Central memory CD8-positive, alpha-beta T cell (primary cell): Measurements from ENCODE around the gene PHOX2A.

ENCODE experiments used
- ATAC-seq: fragments of 150-1000 bp; cut with Tn5 transposase; replicated peaks from 2 replicates; pipeline ENCODE4 v1.10.0; 2022; ENCODE audit warnings: mild to moderate bottlenecking, moderate FRiP score, moderate number of reproducible peaks; ENCODE audit not compliant: poor library complexity, severe bottlenecking; ENCODE audit errors: extremely low read depth
- DNase-seq, 2 donors: peaks; one replicate each; pipeline ENCODE4 v3.0.0; 2021; ENCODE audit warnings: low spot score in 2 of 2
- H3K27ac Mint-ChIP-seq: one replicate; pipeline ENCODE4 v1.8.0; 2022; ENCODE audit warnings: low read depth, mild to moderate bottlenecking, moderate library complexity, mixed read lengths
- H3K27me3 Mint-ChIP-seq: one replicate; pipeline ENCODE4 v1.8.0; 2022; ENCODE audit warnings: mixed read lengths
- H3K36me3 Mint-ChIP-seq: one replicate; pipeline ENCODE4 v1.8.0; 2022; ENCODE audit warnings: mild to moderate bottlenecking, moderate library complexity, mixed read lengths; ENCODE audit not compliant: insufficient read depth
- H3K4me1 Mint-ChIP-seq: one replicate; pipeline ENCODE4 v1.8.0; 2022; ENCODE audit warnings: mixed read lengths
- H3K4me3 Mint-ChIP-seq: one replicate; pipeline ENCODE4 v1.8.0; 2022; ENCODE audit warnings: mild to moderate bottlenecking, moderate library complexity, mixed read lengths
- H3K9me3 Mint-ChIP-seq: one replicate; pipeline ENCODE4 v1.8.0; 2022; ENCODE audit warnings: mixed read lengths

The PHOX2A gene

GRCh38 chr11:72244361-72245262 lies 636 bp upstream of the PHOX2A start:
- no peak overlapping the region for H3K27ac Mint-ChIP-seq
- no peaks in the 10 kb centered on the region for H3K9me3 Mint-ChIP-seq
- no peak overlapping the region for H3K4me3 Mint-ChIP-seq
- H3K36me3 Mint-ChIP-seq, result peaks cover 2% of the 10 kb centered on the region
- no peak for ATAC-seq
- peaks cover 41% of the 10 kb centered on the region for H3K27me3 Mint-ChIP-seq
- H3K4me1 Mint-ChIP-seq, result peaks cover 16% of the 10 kb centered on the region
- no peak for DNase-seq

DNA sequence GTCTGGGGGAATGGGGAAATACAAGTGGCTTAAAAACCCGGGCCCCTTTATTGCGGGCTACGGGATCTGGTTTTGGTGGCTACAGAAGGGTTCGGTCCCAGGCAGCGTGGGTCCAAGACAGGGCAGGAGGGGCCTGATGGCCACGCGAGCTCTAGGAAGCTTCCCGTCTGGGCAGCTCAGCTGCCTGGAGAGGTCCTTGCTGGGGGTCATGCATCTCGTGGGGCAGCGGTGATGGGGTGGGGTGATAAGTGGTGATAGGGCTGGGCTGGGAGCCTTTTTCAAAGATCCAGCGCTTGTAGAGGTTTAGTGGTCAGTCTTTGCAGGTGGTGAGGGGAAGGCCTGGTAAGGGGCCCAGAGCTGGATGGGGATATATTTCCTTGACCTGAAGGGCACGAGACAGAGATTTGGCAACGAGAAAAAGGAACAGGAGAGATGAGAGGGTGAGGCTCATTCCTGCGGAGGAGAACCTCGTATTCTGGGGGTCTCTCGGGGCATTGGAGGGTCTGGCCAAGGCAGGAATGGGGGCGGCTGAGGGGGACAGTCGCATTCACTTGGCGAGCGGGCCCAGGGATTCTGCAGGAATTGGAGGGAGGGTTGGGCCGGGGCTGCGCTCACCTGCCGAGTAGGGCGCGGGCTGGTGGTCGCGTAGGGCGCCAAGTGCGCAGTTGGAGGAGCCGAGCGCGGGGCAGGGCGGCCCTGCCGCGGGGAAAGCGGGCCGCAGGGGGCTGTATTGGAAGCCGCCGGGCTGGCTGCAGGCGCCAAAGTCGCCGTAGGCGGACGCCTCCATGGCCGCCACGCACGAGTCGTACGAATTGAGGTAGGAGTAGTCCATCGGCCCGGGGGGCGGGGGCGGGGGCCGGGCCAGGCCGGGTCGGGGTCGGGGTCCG lies 560 bp downstream of the PHOX2A start:
- peaks cover 48% of the 10 kb centered on the region for H3K27me3 Mint-ChIP-seq
- H3K27ac Mint-ChIP-seq, result no peak overlapping the region
- peaks cover 2% of the 10 kb centered on the region for H3K36me3 Mint-ChIP-seq
- DNase-seq (no peak), ATAC-seq (no peak)
- no peak overlapping the region for H3K4me3 Mint-ChIP-seq
- H3K4me1 Mint-ChIP-seq, result peaks cover 21% of the 10 kb centered on the region
- no peaks in the 10 kb centered on the region for H3K9me3 Mint-ChIP-seq

- Mint-ChIP-seq H3K9me3 (no peaks in the 10 kb centered on the region), H3K27me3 (peaks cover 48% of the 10 kb centered on the region), H3K4me1 (peaks cover 21% of the 10 kb centered on the region), H3K4me3 (no peak overlapping the region), H3K27ac (no peak overlapping the region), H3K36me3 (peaks cover 3% of the 10 kb centered on the region)
- ATAC-seq (no peak), DNase-seq (no peak)
Observed at GRCh38 chr11:72242141-72242540, 1.8 kb downstream of the PHOX2A start.

DNA sequence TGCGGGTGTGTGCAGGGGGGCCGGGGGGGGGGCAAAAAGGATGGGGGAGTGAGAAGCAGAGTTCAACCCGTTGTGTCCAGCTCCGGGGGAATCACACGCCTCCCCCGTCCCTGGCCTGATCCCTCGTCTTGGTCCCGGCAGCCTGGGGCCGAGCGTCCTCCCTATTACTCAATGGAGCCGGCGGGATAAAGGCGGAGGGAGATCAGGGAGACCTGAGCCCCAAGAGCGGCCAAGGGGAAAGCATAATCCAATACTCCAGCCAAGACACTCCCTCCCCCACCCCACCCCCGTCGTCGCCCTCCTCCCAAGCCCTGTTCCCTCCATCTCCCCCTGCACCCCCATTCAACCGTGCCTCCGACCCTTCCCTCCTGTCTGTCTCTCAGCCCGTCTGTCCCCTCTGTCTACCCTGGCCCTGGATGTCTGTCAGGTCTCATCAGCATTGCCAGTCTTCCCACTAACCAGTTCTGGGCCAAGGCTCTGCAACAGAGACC lies 2.6 kb downstream of the PHOX2A start:
- Mint-ChIP-seq H3K36me3 (peaks cover 5% of the 10 kb centered on the region), H3K4me1 (peaks cover 21% of the 10 kb centered on the region), H3K27ac (no peak overlapping the region), H3K27me3 (peaks cover 48% of the 10 kb centered on the region), H3K4me3 (no peak overlapping the region), H3K9me3 (no peaks in the 10 kb centered on the region)
- DNase-seq (no peak), ATAC-seq (no peak)

DNA sequence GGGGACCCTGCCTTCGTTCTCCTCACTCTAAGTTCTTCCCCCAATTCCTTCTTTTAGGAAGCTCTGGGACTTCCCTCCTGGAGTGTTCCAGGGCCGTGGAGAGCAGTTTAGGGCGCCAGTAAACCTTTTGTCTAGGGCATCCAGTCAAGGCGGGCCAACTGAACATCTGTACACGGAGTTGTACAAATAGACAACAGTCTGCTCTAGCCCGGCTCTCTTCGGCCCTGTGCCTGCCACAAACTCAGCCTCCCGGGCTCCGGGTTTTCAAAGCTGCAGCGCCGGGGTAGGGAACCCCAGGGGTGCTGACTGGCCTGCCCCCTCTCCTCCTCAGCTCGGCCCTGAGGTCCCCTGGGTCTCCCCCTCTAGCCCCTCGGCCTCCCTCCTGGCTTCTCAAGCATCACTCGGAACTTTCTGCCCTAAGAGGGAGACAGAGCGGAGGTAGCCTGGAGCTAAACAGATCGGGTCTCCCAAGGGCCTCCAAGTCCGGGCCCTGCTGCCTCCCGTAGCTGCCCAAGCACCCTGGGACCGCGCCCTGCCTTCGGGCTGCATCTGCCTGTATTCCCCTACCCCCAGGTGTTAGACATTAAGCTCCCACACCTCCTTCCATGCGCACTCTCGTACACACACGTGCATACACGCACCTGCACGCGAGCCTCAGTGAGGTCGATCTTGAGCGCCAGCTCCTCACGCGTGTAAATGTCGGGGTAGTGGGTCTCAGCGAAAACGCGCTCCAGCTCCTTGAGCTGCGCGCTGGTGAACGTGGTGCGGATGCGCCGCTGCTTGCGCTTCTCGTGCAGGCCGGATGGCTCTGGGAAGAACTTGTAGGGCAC lies 3.3 kb downstream of the PHOX2A start:
- Mint-ChIP-seq H3K36me3 (peaks cover 6% of the 10 kb centered on the region), H3K4me3 (peak overlapping the region; percentile 61), H3K27ac (peak overlapping the region; percentile 23), H3K9me3 (no peaks in the 10 kb centered on the region), H3K27me3 (peaks cover 48% of the 10 kb centered on the region), H3K4me1 (peaks cover 21% of the 10 kb centered on the region)
- ATAC-seq (no peak), DNase-seq (no peak)

- Mint-ChIP-seq H3K27me3 (peaks cover 48% of the 10 kb centered on the region), H3K27ac (peak overlapping the region; percentile 23), H3K4me3 (peak overlapping the region; percentile 61), H3K9me3 (no peaks in the 10 kb centered on the region), H3K36me3 (peaks cover 10% of the 10 kb centered on the region), H3K4me1 (peaks cover 21% of the 10 kb centered on the region)
- DNase-seq, result no peak
- no peak for ATAC-seq
Observed at GRCh38 chr11:72239849-72240460, 4.0 kb downstream of the PHOX2A start.

GRCh38 chr11:72239313-72239848 lies 4.6 kb downstream of the PHOX2A start:
- no peaks in the 10 kb centered on the region for H3K9me3 Mint-ChIP-seq
- H3K36me3 Mint-ChIP-seq, result peaks cover 11% of the 10 kb centered on the region
- no peak overlapping the region for H3K27ac Mint-ChIP-seq
- peak overlapping the region; percentile 52 for H3K4me3 Mint-ChIP-seq
- DNase-seq (no peak), ATAC-seq (peak; percentile 16)
- H3K4me1 Mint-ChIP-seq, result peaks cover 19% of the 10 kb centered on the region
- H3K27me3 Mint-ChIP-seq, result peaks cover 48% of the 10 kb centered on the region

GRCh38 chr11:72238492-72239312 lies 5.3 kb downstream of the PHOX2A start:
- no peaks in the 10 kb centered on the region for H3K9me3 Mint-ChIP-seq
- no peak overlapping the region for H3K27ac Mint-ChIP-seq
- peaks cover 25% of the 10 kb centered on the region for H3K4me1 Mint-ChIP-seq
- no peak overlapping the region for H3K4me3 Mint-ChIP-seq
- ATAC-seq (no peak), DNase-seq (no peak)
- H3K27me3 Mint-ChIP-seq, result peaks cover 47% of the 10 kb centered on the region
- H3K36me3 Mint-ChIP-seq, result peaks cover 11% of the 10 kb centered on the region

DNA sequence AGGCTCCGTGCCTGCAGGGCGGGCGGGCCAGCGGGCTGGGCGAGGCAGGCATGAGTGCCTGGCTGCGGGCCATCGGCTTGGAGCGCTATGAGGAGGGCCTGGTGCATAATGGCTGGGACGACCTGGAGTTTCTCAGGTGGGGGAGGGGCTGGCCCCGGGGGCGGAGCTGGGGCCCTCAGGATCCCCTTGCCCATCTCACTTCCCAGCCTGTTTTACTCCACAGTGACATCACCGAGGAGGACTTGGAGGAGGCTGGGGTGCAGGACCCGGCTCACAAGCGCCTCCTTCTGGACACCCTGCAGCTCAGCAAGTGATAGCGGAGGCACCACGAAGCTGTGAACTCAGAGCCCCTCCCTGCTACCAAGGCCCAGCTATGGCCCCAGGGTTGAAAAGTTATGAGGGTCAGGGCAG lies 5.9 kb downstream of the PHOX2A start:
- no peaks in the 10 kb centered on the region for H3K9me3 Mint-ChIP-seq
- peaks cover 40% of the 10 kb centered on the region for H3K27me3 Mint-ChIP-seq
- H3K27ac Mint-ChIP-seq, result no peak overlapping the region
- peaks cover 25% of the 10 kb centered on the region for H3K4me1 Mint-ChIP-seq
- no peak overlapping the region for H3K4me3 Mint-ChIP-seq
- DNase-seq, result no peak
- ATAC-seq, result peak; percentile 41
- peaks cover 11% of the 10 kb centered on the region for H3K36me3 Mint-ChIP-seq

GRCh38 chr11:72237112-72237931 lies 6.7 kb downstream of the PHOX2A start:
- peaks cover 30% of the 10 kb centered on the region for H3K4me1 Mint-ChIP-seq
- peaks cover 33% of the 10 kb centered on the region for H3K27me3 Mint-ChIP-seq
- no peak for DNase-seq
- H3K4me3 Mint-ChIP-seq, result no peak overlapping the region
- ATAC-seq, result no peak
- H3K36me3 Mint-ChIP-seq, result peaks cover 16% of the 10 kb centered on the region
- H3K9me3 Mint-ChIP-seq, result no peaks in the 10 kb centered on the region
- peak overlapping the region; percentile 32 for H3K27ac Mint-ChIP-seq
